ENCODE data around the gene SFPQ.
"Not testable (repeated sequence)": the region's sequence is repeated elsewhere in the genome, so short reads cannot be mapped to it uniquely, and the experiment has no call there.

SFPQ gene

GRCh38 chr1:35175602-35176001 is 17.3 kb downstream of the SFPQ start:
- Histone ChIP-seq H3K27me3 (ENCODE audit: control insufficient read depth, insufficient read depth, low read length, poor library complexity, severe bottlenecking) (no peaks in the 10 kb centered on the region), H3K4me3 (ENCODE audit: insufficient read depth, low read depth, low read length) (no peak overlapping the region), H3K36me3 (ENCODE audit: control insufficient read depth, insufficient read depth, low read length) (peaks cover 42% of the 10 kb centered on the region), H3K9me3 (ENCODE audit: control insufficient read depth, low read length) (no peaks in the 10 kb centered on the region), H3K27ac (ENCODE audit: insufficient read depth, low read depth, low read length, poor library complexity, severe bottlenecking) (no peak overlapping the region), H3K4me1 (ENCODE audit: control insufficient read depth, insufficient read depth, low read length) (no peaks in the 10 kb centered on the region)
- WGBS, 2 experiments: 93 to 96% methylated on average over 1 of the region's 1 CpG

GRCh38 chr1:35175098-35175576 is 17.8 kb downstream of the SFPQ start:
- Histone ChIP-seq H3K27ac (ENCODE audit: insufficient read depth, low read depth, low read length, poor library complexity, severe bottlenecking) (peak overlapping the region; percentile 10), H3K36me3 (ENCODE audit: control insufficient read depth, insufficient read depth, low read length) (peaks cover 38% of the 10 kb centered on the region)

GRCh38 chr1:35173909-35174540 is 18.9 kb downstream of the SFPQ start:
- WGBS, 2 experiments: 92 to 97% methylated on average over 2 of the region's 2 CpGs
- no peak overlapping the region for H3K27ac ChIP-seq (ENCODE audit: insufficient read depth, low read depth, low read length, poor library complexity, severe bottlenecking)
- no peak overlapping the region for H3K4me3 ChIP-seq (ENCODE audit: insufficient read depth, low read depth, low read length)
- H3K27me3 ChIP-seq (ENCODE audit: control insufficient read depth, insufficient read depth, low read length, poor library complexity, severe bottlenecking): no peaks in the 10 kb centered on the region
- H3K36me3 ChIP-seq (ENCODE audit: control insufficient read depth, insufficient read depth, low read length): peaks cover 27% of the 10 kb centered on the region
- H3K4me1 ChIP-seq (ENCODE audit: control insufficient read depth, insufficient read depth, low read length): no peaks in the 10 kb centered on the region
- H3K9me3 ChIP-seq (ENCODE audit: control insufficient read depth, low read length): no peaks in the 10 kb centered on the region

More at GRCh38 chr1:35175098-35175576, 17.8 kb downstream of the SFPQ start:
- Histone ChIP-seq H3K4me3 (ENCODE audit: insufficient read depth, low read depth, low read length) (no peak overlapping the region), H3K4me1 (ENCODE audit: control insufficient read depth, insufficient read depth, low read length) (no peaks in the 10 kb centered on the region), H3K9me3 (ENCODE audit: control insufficient read depth, low read length) (no peaks in the 10 kb centered on the region), H3K27me3 (ENCODE audit: control insufficient read depth, insufficient read depth, low read length, poor library complexity, severe bottlenecking) (no peaks in the 10 kb centered on the region)
- 94 to 95% methylated on average over 8 to 9 of the region's 9 CpGs for WGBS, 2 experiments

DNA sequence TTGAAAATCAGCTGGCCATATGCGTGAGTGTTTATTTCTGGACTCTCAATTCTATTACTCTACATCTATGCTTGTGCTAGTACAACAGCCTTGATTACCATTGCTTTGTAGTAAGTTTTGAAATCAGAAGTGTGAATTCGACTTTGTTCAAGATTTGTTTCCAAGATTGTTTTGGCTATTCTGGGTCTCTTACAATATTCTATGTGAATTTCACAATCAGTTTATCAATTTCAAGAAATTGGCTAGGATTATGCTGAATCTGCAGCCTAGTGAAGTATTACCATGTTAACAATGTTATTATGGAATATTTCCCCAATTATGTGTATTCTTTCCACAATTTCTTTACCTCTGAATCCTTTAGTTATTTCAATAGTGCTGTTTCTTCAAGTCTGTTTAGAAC is 19.5 kb downstream of the SFPQ start:
- no peaks in the 10 kb centered on the region for H3K27me3 ChIP-seq (ENCODE audit: control insufficient read depth, insufficient read depth, low read length, poor library complexity, severe bottlenecking)
- H3K4me3 ChIP-seq (ENCODE audit: insufficient read depth, low read depth, low read length): no peak overlapping the region
- H3K4me1 ChIP-seq (ENCODE audit: control insufficient read depth, insufficient read depth, low read length): no peaks in the 10 kb centered on the region
- H3K27ac ChIP-seq (ENCODE audit: insufficient read depth, low read depth, low read length, poor library complexity, severe bottlenecking): no peak overlapping the region
- 90 to 100% methylated on average over 1 to 2 of the region's 2 CpGs for WGBS, 2 experiments
- peaks cover 22% of the 10 kb centered on the region for H3K36me3 ChIP-seq (ENCODE audit: control insufficient read depth, insufficient read depth, low read length)
- H3K9me3 ChIP-seq (ENCODE audit: control insufficient read depth, low read length): no peaks in the 10 kb centered on the region

DNA sequence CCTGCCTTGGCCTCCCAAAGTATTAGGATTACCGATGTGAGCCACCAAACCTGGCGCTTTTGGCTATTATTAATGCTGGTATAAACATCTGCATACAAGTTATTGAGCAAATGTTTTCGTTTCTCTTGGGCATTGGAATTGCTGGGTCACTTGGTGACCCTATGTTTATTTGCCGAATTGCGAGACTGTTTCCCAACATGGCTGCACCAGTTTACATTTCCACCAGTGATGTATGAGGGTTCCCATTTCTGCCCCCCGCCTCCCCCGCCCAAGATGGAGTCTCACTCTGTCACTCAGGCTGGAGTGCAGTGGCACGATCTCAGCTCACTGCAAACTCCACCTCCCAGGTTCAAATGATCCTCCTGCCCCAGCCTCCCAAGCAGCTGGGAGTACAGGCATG is 20.9 kb downstream of the SFPQ start:
- Histone ChIP-seq H3K36me3 (ENCODE audit: control insufficient read depth, insufficient read depth, low read length) (peaks cover 11% of the 10 kb centered on the region), H3K4me1 (ENCODE audit: control insufficient read depth, insufficient read depth, low read length) (no peaks in the 10 kb centered on the region), H3K27ac (ENCODE audit: insufficient read depth, low read depth, low read length, poor library complexity, severe bottlenecking) (no peak overlapping the region), H3K4me3 (ENCODE audit: insufficient read depth, low read depth, low read length) (no peak overlapping the region), H3K27me3 (ENCODE audit: control insufficient read depth, insufficient read depth, low read length, poor library complexity, severe bottlenecking) (no peaks in the 10 kb centered on the region), H3K9me3 (ENCODE audit: control insufficient read depth, low read length) (no peaks in the 10 kb centered on the region)
- 89 to 90% methylated on average over 8 of the region's 8 CpGs for WGBS, 2 experiments

- no peaks in the 10 kb centered on the region for H3K27me3 ChIP-seq (ENCODE audit: control insufficient read depth, insufficient read depth, low read length, poor library complexity, severe bottlenecking)
- peaks cover 9% of the 10 kb centered on the region for H3K36me3 ChIP-seq (ENCODE audit: control insufficient read depth, insufficient read depth, low read length)
- 86 to 97% methylated on average over 3 to 4 of the region's 4 CpGs for WGBS, 2 experiments
These were observed 21.4 kb downstream of the SFPQ start for GRCh38 chr1:35171579-35171978.

DNA sequence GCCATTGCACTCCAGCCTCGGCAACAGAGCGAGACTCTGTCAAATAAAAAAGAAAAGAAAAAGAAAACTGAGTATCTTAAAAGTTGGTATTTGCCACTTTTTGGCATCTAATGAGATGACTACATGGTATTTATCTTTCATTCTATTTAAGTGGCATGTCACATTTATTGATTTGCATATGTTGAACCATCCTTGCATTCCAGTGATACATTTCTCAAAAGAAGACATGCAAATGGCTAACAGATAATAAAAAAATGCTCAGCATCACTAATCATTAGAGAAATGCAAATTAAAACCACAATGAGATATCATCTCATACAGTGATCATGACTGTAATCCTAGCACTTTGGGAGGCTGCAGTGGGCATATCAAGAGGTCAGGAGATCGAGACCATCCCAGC is 28.1 kb downstream of the SFPQ start:
- WGBS, 2 experiments: 94% methylated on average over 3 of the region's 3 CpGs

More at GRCh38 chr1:35171579-35171978, 21.4 kb downstream of the SFPQ start:
- H3K27ac ChIP-seq (ENCODE audit: insufficient read depth, low read depth, low read length, poor library complexity, severe bottlenecking): no peak overlapping the region
- no peak overlapping the region for H3K4me3 ChIP-seq (ENCODE audit: insufficient read depth, low read depth, low read length)
- no peaks in the 10 kb centered on the region for H3K4me1 ChIP-seq (ENCODE audit: control insufficient read depth, insufficient read depth, low read length)
- H3K9me3 ChIP-seq (ENCODE audit: control insufficient read depth, low read length): no peaks in the 10 kb centered on the region

GRCh38 chr1:35151220-35151619 is 41.7 kb downstream of the SFPQ start:
- no peak overlapping the region for H3K27ac ChIP-seq (ENCODE audit: insufficient read depth, low read depth, low read length, poor library complexity, severe bottlenecking)
- H3K27me3 ChIP-seq (ENCODE audit: control insufficient read depth, insufficient read depth, low read length, poor library complexity, severe bottlenecking): no peaks in the 10 kb centered on the region
- H3K36me3 ChIP-seq (ENCODE audit: control insufficient read depth, insufficient read depth, low read length): no peaks in the 10 kb centered on the region
- no peaks in the 10 kb centered on the region for H3K9me3 ChIP-seq (ENCODE audit: control insufficient read depth, low read length)
- H3K4me3 ChIP-seq (ENCODE audit: insufficient read depth, low read depth, low read length): no peak overlapping the region
- no peaks in the 10 kb centered on the region for H3K4me1 ChIP-seq (ENCODE audit: control insufficient read depth, insufficient read depth, low read length)
- 87 to 99% methylated on average over 5 of the region's 5 CpGs for WGBS, 2 experiments

More for the DNA sequence above, 28.1 kb downstream of the SFPQ start:
- H3K27me3 ChIP-seq (ENCODE audit: control insufficient read depth, insufficient read depth, low read length, poor library complexity, severe bottlenecking): no peaks in the 10 kb centered on the region
- no peaks in the 10 kb centered on the region for H3K36me3 ChIP-seq (ENCODE audit: control insufficient read depth, insufficient read depth, low read length)
- no peaks in the 10 kb centered on the region for H3K9me3 ChIP-seq (ENCODE audit: control insufficient read depth, low read length)
- no peak overlapping the region for H3K27ac ChIP-seq (ENCODE audit: insufficient read depth, low read depth, low read length, poor library complexity, severe bottlenecking)
- H3K4me1 ChIP-seq (ENCODE audit: control insufficient read depth, insufficient read depth, low read length): no peaks in the 10 kb centered on the region
- H3K4me3 ChIP-seq (ENCODE audit: insufficient read depth, low read depth, low read length): no peak overlapping the region

GRCh38 chr1:35145892-35146549 is 46.9 kb downstream of the SFPQ start:
- not testable (repeated sequence) for H3K4me1 ChIP-seq (ENCODE audit: control insufficient read depth, insufficient read depth, low read length); H3K27me3 ChIP-seq (ENCODE audit: control insufficient read depth, insufficient read depth, low read length, poor library complexity, severe bottlenecking); H3K27ac ChIP-seq (ENCODE audit: insufficient read depth, low read depth, low read length, poor library complexity, severe bottlenecking); H3K9me3 ChIP-seq (ENCODE audit: control insufficient read depth, low read length); H3K4me3 ChIP-seq (ENCODE audit: insufficient read depth, low read depth, low read length); H3K36me3 ChIP-seq (ENCODE audit: control insufficient read depth, insufficient read depth, low read length)
- WGBS, 2 experiments: 79 to 84% methylated on average over 13 of the region's 13 CpGs

- 89 to 91% methylated on average over 11 to 12 of the region's 12 CpGs for WGBS, 2 experiments
- Histone ChIP-seq H3K4me1 (ENCODE audit: control insufficient read depth, insufficient read depth, low read length) (no peaks in the 10 kb centered on the region), H3K27me3 (ENCODE audit: control insufficient read depth, insufficient read depth, low read length, poor library complexity, severe bottlenecking) (no peaks in the 10 kb centered on the region)
These were observed 49.0 kb downstream of the SFPQ start for GRCh38 chr1:35143737-35144508.

More at GRCh38 chr1:35143737-35144508, 49.0 kb downstream of the SFPQ start:
- no peak overlapping the region for H3K27ac ChIP-seq (ENCODE audit: insufficient read depth, low read depth, low read length, poor library complexity, severe bottlenecking)
- no peaks in the 10 kb centered on the region for H3K36me3 ChIP-seq (ENCODE audit: control insufficient read depth, insufficient read depth, low read length)
- H3K4me3 ChIP-seq (ENCODE audit: insufficient read depth, low read depth, low read length): no peak overlapping the region
- no peaks in the 10 kb centered on the region for H3K9me3 ChIP-seq (ENCODE audit: control insufficient read depth, low read length)
